Measurements from ENCODE around the gene TRIM40. TPM values are rescaled to one million over a fixed set of nuclear protein-coding genes. Genes with fewer than 3 reads are reported as not detected.
"Not testable (repeated sequence)": the region's sequence is repeated elsewhere in the genome, so short reads cannot be mapped to it uniquely, and the experiment has no call there.

TRIM40 gene
- total RNA-seq, 8 experiments from 2014 or later, result 0.22 to 1.3 (median 0.50) TPM; not detected in 4

- in situ Hi-C loops (cut with MboI; ENCODE audit: low pct_unique_long_range_greater_than_20kb in 2 of 9, low sequenced_read_pairs in 9 of 9, unreplicated experiment in 9 of 9), result loop anchor here in 1 of 9 experiments (25.0 kb wide), 1 partner anchor 240 kb away; no protein-coding TSS in a partner anchor
- Histone ChIP-seq H3K4me3 (peak overlapping the region in 3 of 5 donors; percentile 10 to 20 (median 20)), H3K4me1 (replicated peaks in 1 of 2) (peaks cover 0 to 3% of the 10 kb centered on the region in 2 donors), H3K27ac (no peak overlapping the region)
- WGBS, 10 experiments, result 40 to 80% (median 64%) methylated on average over 1 to 4 of the region's 15 CpGs; no CpG with 5 or more reads in 5 of the 10 experiments
- ATAC-seq (replicated peaks in 6 of 8), result no peak
Measured at GRCh38 chr6:30102414-30102969, 33.4 kb upstream of the TRIM40 start.

DNA sequence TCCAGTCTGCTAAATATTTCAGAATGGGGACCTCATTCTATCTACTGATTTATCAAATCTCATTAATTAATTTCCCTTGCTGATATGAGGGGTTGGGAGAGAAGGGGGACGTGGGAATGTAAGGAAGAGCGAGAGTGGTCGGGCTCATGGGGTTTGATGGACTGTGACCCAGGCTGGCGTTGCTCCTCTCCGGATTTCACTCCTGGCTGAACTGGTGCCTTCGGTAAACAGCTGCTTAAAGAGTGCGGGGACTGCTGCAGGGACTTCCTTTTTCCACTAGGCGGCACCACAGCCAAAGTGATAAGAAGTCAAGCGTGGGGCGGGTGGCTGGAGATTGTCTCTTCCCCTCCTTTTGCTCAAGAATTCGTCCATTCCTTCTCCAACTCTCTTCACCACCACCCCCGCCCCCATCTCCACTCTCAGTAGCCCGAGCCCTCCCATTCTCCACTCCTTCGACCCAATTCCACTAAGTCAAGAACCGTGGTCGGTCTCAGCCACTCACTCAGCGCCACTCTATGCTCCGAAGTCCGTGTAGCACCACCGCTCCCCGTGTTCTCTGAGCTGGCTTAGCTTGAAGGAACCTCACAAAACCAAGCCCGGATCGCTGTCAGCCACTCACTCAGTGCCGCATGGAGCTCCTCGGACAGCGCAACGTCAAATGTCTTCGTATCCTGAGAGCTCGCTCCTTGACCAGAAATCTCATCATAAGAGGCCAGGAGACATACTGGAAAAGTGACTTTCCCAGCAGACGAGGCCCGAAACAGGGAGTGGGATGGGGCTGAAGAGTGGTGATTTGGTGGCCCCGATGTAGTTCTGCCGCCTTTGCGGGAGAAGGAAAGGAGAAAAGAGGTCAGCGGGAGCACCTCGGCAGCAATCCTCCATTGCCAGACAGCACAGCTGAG is 32.7 kb upstream of the TRIM40 start:
- in situ Hi-C loops (cut with MboI; ENCODE audit: low pct_unique_long_range_greater_than_20kb in 2 of 9, low sequenced_read_pairs in 9 of 9, unreplicated experiment in 9 of 9), result loop anchor here in 1 of 9 experiments (25.0 kb wide), 1 partner anchor 241 kb away; no protein-coding TSS in a partner anchor
- peak; percentile 64 to 77 (median 70) for ATAC-seq (replicated peaks in 6 of 8)
- 0 to 19% (median 6%) methylated on average over 4 to 26 of the region's 36 CpGs; no CpG with 5 or more reads in 3 of the 10 experiments for WGBS, 10 experiments

DNA sequence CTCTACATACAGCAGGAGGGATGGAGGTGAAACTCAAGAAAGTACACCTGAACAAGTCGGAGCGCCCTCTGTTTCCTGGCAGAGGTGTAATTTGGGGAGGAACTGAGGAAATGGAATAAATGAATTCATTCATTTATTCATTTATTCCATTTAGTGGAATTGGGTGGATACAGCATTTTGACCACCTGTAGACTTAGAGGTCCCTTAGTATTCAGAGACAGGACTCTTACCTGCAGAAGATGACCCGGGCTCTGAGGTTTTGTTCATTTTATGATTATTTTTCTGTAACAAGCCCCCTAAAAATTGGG is 32.1 kb upstream of the TRIM40 start:
- in situ Hi-C loops (cut with MboI; ENCODE audit: low pct_unique_long_range_greater_than_20kb in 2 of 9, low sequenced_read_pairs in 9 of 9, unreplicated experiment in 9 of 9), result loop anchor here in 1 of 9 experiments (25.0 kb wide), 1 partner anchor 242 kb away; no protein-coding TSS in a partner anchor
- no peak overlapping the region for H3K27ac ChIP-seq
- no peak for ATAC-seq (replicated peaks in 6 of 8)
- whole genome bisulfite sequencing, 10 experiments, result 27 to 100% (median 75%) methylated on average over 1 to 3 of the region's 3 CpGs; no CpG with 5 or more reads in 2 of the 10 experiments
- no peak overlapping the region for H3K4me3 ChIP-seq
- peaks cover 0 to 3% of the 10 kb centered on the region in 2 donors for H3K4me1 ChIP-seq (replicated peaks in 1 of 2)

More for the DNA sequence above, 32.7 kb upstream of the TRIM40 start:
- no peak overlapping the region for H3K27ac ChIP-seq
- H3K4me3 ChIP-seq, result peak overlapping the region in 4 of 5 donors; percentile 4 to 24 (median 12)
- peaks cover 0 to 3% of the 10 kb centered on the region in 2 donors for H3K4me1 ChIP-seq (replicated peaks in 1 of 2)

DNA sequence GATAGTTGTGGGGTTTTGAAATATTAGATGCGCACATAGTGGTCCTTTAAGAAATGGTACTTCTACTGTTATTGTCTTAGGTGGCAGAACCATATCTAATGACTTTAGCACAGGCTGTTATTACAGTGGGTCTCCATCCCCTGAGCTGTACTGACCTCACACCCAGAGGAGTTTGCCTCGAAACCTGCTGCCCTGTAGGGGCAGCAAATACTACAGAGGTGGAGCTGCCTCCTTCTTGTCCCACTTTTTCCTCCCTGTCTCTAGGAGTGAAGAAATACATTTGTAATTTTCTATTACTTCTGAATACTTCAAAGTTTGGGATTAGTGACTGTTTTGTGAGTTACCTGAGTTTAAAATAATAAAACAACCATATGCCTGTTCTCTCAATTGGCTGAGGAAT is 31.3 kb upstream of the TRIM40 start:
- in situ Hi-C loops (cut with MboI; ENCODE audit: low pct_unique_long_range_greater_than_20kb in 2 of 9, low sequenced_read_pairs in 9 of 9, unreplicated experiment in 9 of 9), result loop anchor here in 1 of 9 experiments (25.0 kb wide), 1 partner anchor 242 kb away; no protein-coding TSS in a partner anchor
- Histone ChIP-seq H3K4me3 (no peak overlapping the region), H3K4me1 (replicated peaks in 1 of 2) (peaks cover 0 to 3% of the 10 kb centered on the region in 2 donors), H3K27ac (no peak overlapping the region)
- no peak for ATAC-seq (replicated peaks in 6 of 8)
- WGBS, 10 experiments, result 20 to 100% (median 58%) methylated on average over 1 to 2 of the region's 2 CpGs; no CpG with 5 or more reads in 3 of the 10 experiments

DNA sequence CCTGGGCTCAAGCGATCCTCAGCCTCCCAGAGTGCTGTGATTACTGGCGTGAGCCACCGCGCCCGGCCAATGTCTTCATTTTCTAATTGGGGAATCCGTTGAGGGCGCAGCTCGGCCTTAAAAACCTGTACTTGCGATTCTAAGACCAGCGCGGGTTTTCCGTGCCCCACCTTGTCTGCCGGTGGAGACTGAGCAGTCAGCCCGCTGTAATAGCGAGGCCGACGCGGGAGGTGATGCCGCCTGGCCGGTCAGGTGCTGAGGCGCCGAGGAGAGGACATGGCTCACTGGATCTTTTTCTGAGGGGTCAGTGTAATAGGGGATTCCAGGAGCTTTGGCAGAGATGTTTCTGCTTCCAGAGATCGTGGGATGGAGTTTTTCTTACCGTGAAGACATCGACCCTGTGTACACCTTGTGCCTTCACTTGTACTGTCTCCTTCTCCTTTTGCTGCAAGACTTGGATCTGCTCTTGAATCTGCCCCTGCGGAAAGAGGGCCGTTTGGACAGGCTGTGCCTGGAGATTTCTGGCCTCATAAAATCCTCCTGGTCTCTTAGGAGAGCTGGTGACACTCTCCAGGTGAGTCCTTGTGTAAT is 24.6 kb upstream of the TRIM40 start:
- in situ Hi-C loops (cut with MboI; ENCODE audit: low pct_unique_long_range_greater_than_20kb in 2 of 9, low sequenced_read_pairs in 9 of 9, unreplicated experiment in 9 of 9), result loop anchor here in 1 of 9 experiments (25.0 kb wide), 1 partner anchor 249 kb away; no protein-coding TSS in a partner anchor
- H3K27ac ChIP-seq, result no peak overlapping the region
- no peak overlapping the region for H3K4me3 ChIP-seq
- no peak for ATAC-seq (replicated peaks in 6 of 8)
- WGBS, 10 experiments, result 10 to 87% (median 75%) methylated on average over 2 to 19 of the region's 27 CpGs; no CpG with 5 or more reads in 1 of the 10 experiments
- no peaks in the 10 kb centered on the region for H3K4me1 ChIP-seq (replicated peaks in 1 of 2)

DNA sequence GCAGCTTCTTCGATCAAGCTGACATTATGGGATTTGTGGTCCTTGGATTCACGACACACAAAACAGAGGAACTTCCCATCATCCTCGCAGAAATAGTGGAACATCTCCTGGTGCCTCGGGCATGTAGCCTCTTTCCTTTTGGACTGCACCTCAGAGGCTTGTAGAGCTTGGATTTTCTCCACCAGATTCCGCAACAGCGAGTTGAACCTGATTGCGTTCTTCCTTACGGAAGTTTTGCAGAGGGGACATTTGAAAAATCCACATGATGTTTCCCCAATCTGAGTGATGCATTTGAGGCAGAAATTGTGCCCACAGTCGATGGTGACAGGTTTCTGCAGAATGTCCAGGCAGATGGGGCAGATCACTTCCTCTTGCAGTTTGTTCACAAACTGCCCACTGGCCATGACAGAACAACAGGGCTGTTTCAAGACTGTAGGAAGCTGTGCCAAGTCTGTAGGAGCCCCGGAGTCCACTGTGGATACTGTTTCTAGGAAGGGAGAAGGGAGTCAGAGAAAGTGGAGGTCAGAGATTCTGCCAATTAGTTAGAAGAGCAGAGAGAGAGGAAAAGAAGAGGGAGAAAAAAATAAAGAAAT is 23.4 kb upstream of the TRIM40 start:
- in situ Hi-C loops (cut with MboI; ENCODE audit: low pct_unique_long_range_greater_than_20kb in 2 of 9, low sequenced_read_pairs in 9 of 9, unreplicated experiment in 9 of 9), result loop anchor here in 1 of 9 experiments (25.0 kb wide), 1 partner anchor 250 kb away; no protein-coding TSS in a partner anchor
- Histone ChIP-seq H3K27ac (no peak overlapping the region), H3K4me3 (no peak overlapping the region), H3K4me1 (replicated peaks in 1 of 2) (no peaks in the 10 kb centered on the region)
- no peak for ATAC-seq (replicated peaks in 6 of 8)
- WGBS, 10 experiments, result 5 to 70% (median 63%) methylated on average over 1 to 9 of the region's 10 CpGs

DNA sequence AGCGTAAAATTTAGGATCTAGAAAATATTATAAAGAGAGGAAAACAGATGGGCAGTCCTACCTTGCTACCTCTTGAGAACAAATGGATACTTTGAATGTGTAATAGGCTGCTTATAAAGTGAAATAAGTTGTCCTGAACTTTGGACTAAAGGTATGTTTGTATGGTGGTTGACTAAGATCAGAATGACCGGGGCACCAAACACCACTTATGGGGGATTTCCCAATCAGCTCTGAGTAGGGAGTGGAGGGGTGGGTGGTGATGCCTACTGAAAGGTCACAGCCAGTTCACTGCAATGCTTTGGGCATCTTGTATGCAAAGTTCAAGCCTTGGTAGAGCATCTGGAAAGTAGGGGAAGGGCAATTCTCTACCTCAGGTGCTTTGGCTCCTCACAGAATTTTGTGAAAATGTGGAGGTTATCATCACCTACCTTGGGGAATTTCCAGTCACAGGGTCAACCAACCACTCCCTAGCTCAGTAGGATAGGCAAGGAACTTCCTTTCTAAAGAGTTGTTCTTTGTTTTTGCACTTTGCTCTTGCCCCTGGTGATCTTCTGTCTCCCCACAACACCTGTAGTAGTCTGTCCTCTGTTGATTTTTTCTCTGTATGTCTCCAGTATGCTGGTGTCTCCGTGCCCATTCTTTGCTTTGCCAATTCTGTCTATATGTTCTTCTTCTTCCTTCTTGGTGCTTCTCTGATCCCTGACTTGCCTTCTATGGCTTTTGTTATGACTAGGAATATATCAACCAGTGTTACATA is 22.8 kb upstream of the TRIM40 start, which contains the start of gene TRIM31:
Gene TRIM31, minus strand, starts transcription at position 88 of the 757 bp plus-strand sequence. CDS start 285 bp downstream, outside the sequence.
- 28 to 76% (median 47%) methylated on average over 1 to 3 of the region's 3 CpGs for WGBS, 10 experiments
- in situ Hi-C loops (cut with MboI; ENCODE audit: low pct_unique_long_range_greater_than_20kb in 2 of 9, low sequenced_read_pairs in 9 of 9, unreplicated experiment in 9 of 9), result loop anchor here in 1 of 9 experiments (25.0 kb wide), 1 partner anchor 251 kb away; no protein-coding TSS in a partner anchor
- no peak within 1 kb of the TSS for H3K27ac ChIP-seq
- no peak within 1 kb of the TSS for H3K4me3 ChIP-seq
- no peaks in the 10 kb centered on the region for H3K4me1 ChIP-seq (replicated peaks in 1 of 2)
- ATAC-seq (replicated peaks in 6 of 8), result peak in 1 of 8 experiments; percentile 68

DNA sequence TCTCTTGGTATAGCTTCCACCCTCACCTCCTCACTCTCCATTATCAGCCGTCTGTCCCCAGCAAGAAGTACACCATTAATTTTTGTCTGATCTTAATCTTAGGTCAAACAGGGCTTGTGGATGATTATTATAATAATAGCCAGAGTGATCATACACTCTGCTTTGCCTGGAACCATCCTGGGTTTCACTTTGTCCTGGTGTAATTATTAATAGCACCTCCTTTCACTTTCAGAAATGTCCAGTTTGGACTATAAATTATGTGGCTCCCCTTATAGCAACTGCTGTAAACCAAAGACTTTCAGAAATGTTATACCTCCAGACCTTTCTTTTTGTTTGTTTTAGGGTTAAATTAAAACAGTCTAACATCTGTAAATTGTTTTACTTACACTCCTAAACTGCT is 22.1 kb upstream of the TRIM40 start:
- ATAC-seq (replicated peaks in 6 of 8), result no peak
- 11 to 100% (median 70%) methylated on average over 1 of the region's 1 CpG; no CpG with 5 or more reads in 3 of the 10 experiments for WGBS, 10 experiments
- Histone ChIP-seq H3K4me1 (replicated peaks in 1 of 2) (no peaks in the 10 kb centered on the region), H3K27ac (no peak overlapping the region), H3K4me3 (no peak overlapping the region)
- in situ Hi-C loops (cut with MboI; ENCODE audit: low pct_unique_long_range_greater_than_20kb in 2 of 9, low sequenced_read_pairs in 9 of 9, unreplicated experiment in 9 of 9), result loop anchor here in 1 of 9 experiments (25.0 kb wide), 1 partner anchor 252 kb away; no protein-coding TSS in a partner anchor

- no peak for ATAC-seq (replicated peaks in 6 of 8)
- no peaks in the 10 kb centered on the region for H3K4me1 ChIP-seq (replicated peaks in 1 of 2)
- 57 to 88% (median 73%) methylated on average over 1 to 6 of the region's 6 CpGs for WGBS, 10 experiments
- H3K27ac ChIP-seq, result no peak overlapping the region
- H3K4me3 ChIP-seq, result no peak overlapping the region
- in situ Hi-C loops (cut with MboI; ENCODE audit: low pct_unique_long_range_greater_than_20kb in 2 of 9, low sequenced_read_pairs in 9 of 9, unreplicated experiment in 9 of 9), result loop anchor here in 1 of 9 experiments (25.0 kb wide), 1 partner anchor 254 kb away; no protein-coding TSS in a partner anchor
Measured at GRCh38 chr6:30116724-30117123, 19.2 kb upstream of the TRIM40 start.

GRCh38 chr6:30118691-30119090 is 17.2 kb upstream of the TRIM40 start:
- 72 to 100% (median 81%) methylated on average over 1 to 5 of the region's 5 CpGs for WGBS, 10 experiments
- H3K27ac ChIP-seq; H3K4me1 ChIP-seq (replicated peaks in 1 of 2); H3K4me3 ChIP-seq; ATAC-seq (replicated peaks in 6 of 8): not testable (repeated sequence)
- in situ Hi-C loops (cut with MboI; ENCODE audit: low pct_unique_long_range_greater_than_20kb in 2 of 9, low sequenced_read_pairs in 9 of 9, unreplicated experiment in 9 of 9), result loop anchor here in 1 of 9 experiments (25.0 kb wide), 1 partner anchor 256 kb away; no protein-coding TSS in a partner anchor

DNA sequence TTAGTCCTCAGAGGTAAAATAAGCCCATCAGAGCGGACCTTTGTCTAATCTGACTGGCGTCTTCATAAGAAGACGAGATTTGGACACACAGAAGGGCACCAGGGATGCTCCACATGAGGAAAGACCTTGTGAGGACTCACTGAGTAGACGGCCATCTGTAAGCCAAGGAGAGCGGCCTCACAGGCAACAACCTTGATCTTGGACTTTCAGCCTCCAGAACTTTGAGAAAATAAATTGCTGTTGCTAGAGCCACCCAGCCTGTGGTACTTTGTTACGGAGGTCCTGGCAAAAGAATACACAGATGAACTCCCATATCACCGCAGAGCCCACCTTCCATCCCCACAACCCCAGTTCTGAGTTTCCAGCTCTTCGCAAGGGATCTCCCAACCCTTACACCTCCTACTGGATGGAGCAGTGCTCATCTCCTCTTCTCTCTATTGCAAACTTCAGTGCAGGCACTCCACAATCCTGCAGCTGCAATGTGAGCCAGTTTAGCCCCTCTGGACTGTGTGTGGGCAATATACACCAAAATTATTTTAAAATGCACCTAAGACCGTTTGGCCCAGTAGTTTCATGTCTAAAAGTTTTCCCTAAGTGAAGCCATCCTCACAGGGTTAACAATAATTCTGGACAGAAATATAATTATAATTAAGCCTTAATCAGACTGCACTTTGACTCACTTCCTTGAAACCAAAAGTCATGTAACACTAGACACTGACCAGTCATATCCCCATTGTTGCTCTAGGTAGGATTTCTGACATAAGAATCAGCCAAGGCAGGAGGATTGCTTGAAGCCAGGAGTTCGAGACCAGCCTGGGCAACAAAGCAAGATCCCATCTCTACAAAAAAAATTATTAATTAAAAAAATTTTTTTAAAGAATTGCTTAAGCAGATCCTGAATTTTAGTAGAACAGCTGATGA is 14.2 kb upstream of the TRIM40 start:
- in situ Hi-C loops (cut with MboI; ENCODE audit: low pct_unique_long_range_greater_than_20kb in 2 of 9, low sequenced_read_pairs in 9 of 9, unreplicated experiment in 9 of 9), result loop anchor here in 1 of 9 experiments (25.0 kb wide), 1 partner anchor 259 kb away; no protein-coding TSS in a partner anchor
- H3K4me3 ChIP-seq, result no peak overlapping the region
- ATAC-seq (replicated peaks in 6 of 8), result no peak
- no peaks in the 10 kb centered on the region for H3K4me1 ChIP-seq (replicated peaks in 1 of 2)
- H3K27ac ChIP-seq, result no peak overlapping the region
- 27 to 83% (median 59%) methylated on average over 2 to 8 of the region's 10 CpGs for WGBS, 10 experiments
